OCI-LY3 (cell line): ENCODE measurements around the gene MIER2.
"Not testable (repeated sequence)": the region's sequence is repeated elsewhere in the genome, so short reads cannot be mapped to it uniquely, and the experiment has no call there.

Source experiments
- H2AFZ ChIP-seq: fragments of 200-600, 300-600 bp; shearing (Covaris generic); 2 replicates; pipeline ENCODE4 v1.6.0; 2014; ENCODE audit warnings: antibody characterized with exemption, low read depth, low read length
- H3K27ac ChIP-seq: fragments of 200-600, 300-600 bp; sonication (generic); 2 replicates; pipeline ENCODE4 v1.5.1; 2014; ENCODE audit warnings: mild to moderate bottlenecking, low read length, moderate library complexity, mixed read lengths
- H3K27me3 ChIP-seq: fragments of 200-600, 300-600 bp; sonication (generic); 2 replicates; pipeline ENCODE4 v1.6.1; 2014; ENCODE audit warnings: low read depth, low read length, mixed read lengths
- H3K36me3 ChIP-seq: fragments of 200-600, 300-600 bp; sonication (generic); replicated peaks from 2 replicates; pipeline ENCODE3; 2014; ENCODE audit warnings: low read depth, low read length, mixed read lengths
- H3K4me1 ChIP-seq: fragments of 300-600, 200-600 bp; sonication (generic); 2 replicates; pipeline ENCODE4 v1.6.1; 2014; ENCODE audit warnings: low read length, mixed read lengths
- H3K4me2 ChIP-seq: fragments of 200-600, 300-600 bp; sonication (generic); 2 replicates; pipeline ENCODE4 v1.6.1; 2014; ENCODE audit warnings: low read length, mixed read lengths
- H3K4me3 ChIP-seq: fragments of 300-600, 200-600 bp; sonication (generic); 2 replicates; pipeline ENCODE4 v1.5.1; 2014; ENCODE audit warnings: antibody characterized with exemption, mild to moderate bottlenecking, low read length, moderate library complexity
- H3K79me2 ChIP-seq: fragments of 300-600, 200-600 bp; shearing (Covaris generic); 2 replicates; pipeline ENCODE4 v1.6.1; 2014; ENCODE audit warnings: mild to moderate bottlenecking, low read length, mixed read lengths
- H3K9ac ChIP-seq: fragments of 300-600, 200-600 bp; shearing (Covaris generic); 2 replicates; pipeline ENCODE4 v1.6.0; 2014; ENCODE audit warnings: mild to moderate bottlenecking, low read length, moderate library complexity
- H3K9me3 ChIP-seq: fragments of 200-600, 300-600 bp; shearing (Covaris generic); 2 replicates; pipeline ENCODE4 v1.6.1; 2014; ENCODE audit warnings: low read length, mixed read lengths; ENCODE audit not compliant: insufficient read depth
- H4K20me1 ChIP-seq: fragments of 200-600, 300-600 bp; sonication (generic); 2 replicates; pipeline ENCODE4 v1.6.1; 2016; ENCODE audit warnings: low read length, mixed read lengths; ENCODE audit not compliant: insufficient read depth
- CTCF ChIP-seq: fragments of 200-600, 300-600 bp; sonication (generic); IDR thresholded peaks from 2 replicates; pipeline ENCODE4 v1.5.1; 2014; ENCODE audit warnings: antibody characterized with exemption, low read length, low read depth
- EZH2phosphoT487 ChIP-seq: fragments of 200-600 bp; shearing (Covaris generic); IDR thresholded peaks from 2 replicates; pipeline ENCODE4 v1.6.1; 2018; ENCODE audit warnings: antibody characterized with exemption, mixed run types, low read depth

Gene MIER2

GRCh38 chr19:383922-384798, 39.6 kb upstream of the MIER2 start:
- no peaks in the 10 kb centered on the region for H3K36me3 ChIP-seq
- no peak overlapping the region for H3K4me3 ChIP-seq
- H3K27me3 ChIP-seq = no peaks in the 10 kb centered on the region
- H2AFZ ChIP-seq = no peak overlapping the region
- H3K4me2 ChIP-seq = no peak overlapping the region
- H3K4me1 ChIP-seq = peaks cover 5% of the 10 kb centered on the region
- no peak overlapping the region for H3K9ac ChIP-seq
- H3K9me3 ChIP-seq = peaks cover 3% of the 10 kb centered on the region; the same call in 1 of the 2 replicates
- TF ChIP-seq EZH2phosphoT487 = no peak
- TF ChIP-seq CTCF = no peak
- no peaks in the 10 kb centered on the region for H3K79me2 ChIP-seq
- H4K20me1 ChIP-seq = no peaks in the 10 kb centered on the region
- no peak overlapping the region for H3K27ac ChIP-seq

DNA sequence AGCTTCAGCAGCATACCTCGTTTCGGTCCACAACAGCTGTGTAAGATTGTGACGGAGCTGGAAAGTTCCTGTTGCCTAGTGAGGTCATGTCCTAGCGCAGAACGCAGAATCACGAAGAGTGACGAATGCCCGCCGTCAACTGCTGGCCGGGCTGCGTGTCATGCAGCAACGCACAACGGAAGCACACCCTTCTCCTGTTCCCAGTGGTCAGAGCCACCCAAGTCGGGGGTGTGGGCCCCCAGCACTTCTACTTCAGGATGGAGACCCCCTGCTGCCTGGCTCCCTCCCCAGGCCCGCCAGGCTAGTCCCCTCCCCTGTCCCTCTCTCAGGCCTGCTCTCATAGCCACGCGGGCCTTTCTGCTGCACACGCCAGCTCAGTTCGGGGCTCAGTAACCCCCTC, 38.4 kb upstream of the MIER2 start:
- H3K9ac ChIP-seq = no peak overlapping the region
- H4K20me1 ChIP-seq = no peaks in the 10 kb centered on the region
- peak overlapping the region; percentile 25; the same call in 1 of the 2 replicates for H3K4me3 ChIP-seq
- H3K36me3 ChIP-seq = no peaks in the 10 kb centered on the region
- H3K79me2 ChIP-seq = no peaks in the 10 kb centered on the region
- peak overlapping the region; percentile 24; the same call in 1 of the 2 replicates for H3K4me2 ChIP-seq
- no peak overlapping the region for H2AFZ ChIP-seq
- H3K4me1 ChIP-seq = peaks cover 5% of the 10 kb centered on the region
- TF ChIP-seq EZH2phosphoT487 (no peak), CTCF (no peak)
- H3K9me3 ChIP-seq = peaks cover 3% of the 10 kb centered on the region; the same call in 1 of the 2 replicates
- peak overlapping the region; percentile 10; the same call in 1 of the 2 replicates for H3K27ac ChIP-seq
- no peaks in the 10 kb centered on the region for H3K27me3 ChIP-seq

GRCh38 chr19:382578-382977, 38.0 kb upstream of the MIER2 start:
- H3K27me3 ChIP-seq, H3K4me1 ChIP-seq, H4K20me1 ChIP-seq, H3K36me3 ChIP-seq, H3K9ac ChIP-seq, H2AFZ ChIP-seq, H3K9me3 ChIP-seq, H3K79me2 ChIP-seq: not testable (repeated sequence)
- H3K27ac ChIP-seq = peak overlapping the region; percentile 10; the same call in 1 of the 2 replicates
- H3K4me3 ChIP-seq = peak overlapping the region; percentile 25; the same call in 1 of the 2 replicates
- peak overlapping the region; percentile 24; the same call in 1 of the 2 replicates for H3K4me2 ChIP-seq

DNA sequence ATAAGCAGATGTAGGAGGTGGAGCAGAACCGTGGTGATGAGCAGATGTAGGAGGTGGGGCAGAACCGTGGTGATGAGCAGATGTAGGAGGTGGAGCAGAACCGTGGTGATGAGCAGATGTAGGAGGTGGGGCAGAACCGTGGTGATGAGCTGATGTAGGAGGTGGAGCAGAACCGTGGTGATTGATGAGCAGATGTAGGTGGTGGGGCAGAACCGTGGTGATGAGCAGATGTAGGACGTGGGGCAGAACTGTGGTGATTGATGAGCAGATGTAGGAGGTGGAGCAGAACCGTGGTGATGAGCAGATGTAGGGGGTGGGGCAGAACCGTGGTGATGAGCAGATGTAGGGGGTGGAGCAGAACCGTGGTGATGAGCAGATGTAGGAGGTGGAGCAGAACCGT, 37.3 kb upstream of the MIER2 start:
- not testable (repeated sequence) for H3K4me3 ChIP-seq, H3K79me2 ChIP-seq, H3K4me2 ChIP-seq, H3K36me3 ChIP-seq, H2AFZ ChIP-seq, H3K27me3 ChIP-seq, H4K20me1 ChIP-seq, H3K27ac ChIP-seq, H3K4me1 ChIP-seq, H3K9ac ChIP-seq, H3K9me3 ChIP-seq

DNA sequence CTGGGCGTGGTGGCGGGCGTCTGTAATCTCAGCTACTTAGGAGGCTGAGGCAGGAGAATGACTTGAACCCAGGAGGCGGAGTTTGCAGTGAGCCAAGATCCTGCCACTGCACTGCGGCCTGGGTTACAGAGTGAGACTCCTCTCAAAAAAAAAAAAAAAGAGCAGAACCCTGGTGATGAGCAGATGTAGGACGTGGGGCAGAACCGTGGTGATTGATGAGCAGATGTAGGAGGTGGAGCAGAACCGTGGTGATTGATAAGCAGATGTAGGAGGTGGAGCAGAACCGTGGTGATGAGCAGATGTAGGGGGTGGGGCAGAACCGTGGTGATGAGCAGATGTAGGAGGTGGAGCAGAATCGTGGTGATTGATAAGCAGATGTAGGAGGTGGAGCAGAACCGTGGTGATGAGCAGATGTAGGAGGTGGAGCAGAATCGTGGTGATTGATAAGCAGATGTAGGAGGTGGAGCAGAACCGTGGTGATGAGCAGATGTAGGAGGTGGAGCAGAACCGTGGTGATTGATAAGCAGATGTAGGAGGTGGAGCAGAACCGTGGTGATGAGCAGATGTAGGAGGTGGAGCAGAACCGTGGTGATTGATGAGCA, 36.1 kb upstream of the MIER2 start:
- not testable (repeated sequence) for H2AFZ ChIP-seq, H3K9me3 ChIP-seq, H3K4me1 ChIP-seq, H3K27me3 ChIP-seq, H4K20me1 ChIP-seq, H3K79me2 ChIP-seq, H3K4me3 ChIP-seq, H3K36me3 ChIP-seq, H3K27ac ChIP-seq, H3K9ac ChIP-seq, H3K4me2 ChIP-seq
